DND-41 (cell line): ENCODE data around the gene CABLES2.

Experiments used
- ATAC-seq: fragments of 200-7000 bp; cut with Tn5 transposase; 3 replicates; pipeline ENCODE4 v1.9.1; 2021; ENCODE audit warnings: low read depth; ENCODE audit not compliant: insufficient read depth
- DNase-seq: peaks from one replicate; pipeline ENCODE4 v3.0.0-alpha.2; 2020
- H2AFZ ChIP-seq: 2 replicates; pipeline ENCODE4 v1.6.0; 2012; ENCODE audit warnings: low read depth, low read length
- H3K27ac ChIP-seq: 2 replicates; pipeline ENCODE4 v1.5.1; 2012; ENCODE audit warnings: low read length, inconsistent platforms
- H3K27me3 ChIP-seq: fragments of 200-600 bp; sonication (generic); 2 replicates; pipeline ENCODE4 v1.6.0; 2012; ENCODE audit warnings: low read length, mild to moderate bottlenecking, inconsistent platforms; ENCODE audit not compliant: insufficient read depth, poor library complexity
- H3K36me3 ChIP-seq: 2 replicates; pipeline ENCODE4 v1.5.1; 2012; ENCODE audit warnings: low read length, inconsistent platforms; ENCODE audit not compliant: insufficient read depth
- H3K4me1 ChIP-seq: 2 replicates; pipeline ENCODE4 v1.5.1; 2012; ENCODE audit warnings: mild to moderate bottlenecking, low read length; ENCODE audit not compliant: insufficient read depth
- H3K4me2 ChIP-seq: 2 replicates; pipeline ENCODE4 v1.6.0; 2012; ENCODE audit warnings: mild to moderate bottlenecking, moderate library complexity, low read length, inconsistent platforms; ENCODE audit not compliant: insufficient read depth
- H3K4me3 ChIP-seq, 2 experiments: fragments of 200-600 bp in 1 of 2; shearing (Covaris generic) in 1 of 2; 2 replicates each; pipeline ENCODE4 v1.5.1; 2012 to 2016; ENCODE audit warnings: inconsistent platforms in 2 of 2, low read length in 2 of 2, mild to moderate bottlenecking in 2 of 2, low read depth in 1 of 2, moderate library complexity in 1 of 2
- H3K79me2 ChIP-seq: 2 replicates; pipeline ENCODE4 v1.6.0; 2012; ENCODE audit warnings: low read length, inconsistent platforms; ENCODE audit not compliant: insufficient read depth
- H3K9ac ChIP-seq: 2 replicates; pipeline ENCODE4 v1.6.0; 2012; ENCODE audit warnings: low read depth, mild to moderate bottlenecking, inconsistent platforms, low read length, moderate library complexity
- H3K9me3 ChIP-seq: 2 replicates; pipeline ENCODE4 v1.5.1; 2012; ENCODE audit warnings: low read length, moderate library complexity, mild to moderate bottlenecking, inconsistent platforms; ENCODE audit not compliant: insufficient read depth, severe bottlenecking
- H4K20me1 ChIP-seq: 2 replicates; pipeline ENCODE4 v1.6.0; 2012; ENCODE audit warnings: low read length; ENCODE audit not compliant: insufficient read depth
- CTCF ChIP-seq: IDR thresholded peaks from 2 replicates; pipeline ENCODE4 v1.5.1; 2012; ENCODE audit warnings: borderline replicate concordance, low read length, moderate library complexity, mild to moderate bottlenecking; ENCODE audit not compliant: poor library complexity, severe bottlenecking; ENCODE audit errors: extremely low read depth
- EZH2 ChIP-seq: IDR thresholded peaks from 3 replicates; pipeline ENCODE4 v1.6.1; 2012; ENCODE audit warnings: borderline replicate concordance, low read depth, mild to moderate bottlenecking, moderate library complexity, low read length, inconsistent platforms; ENCODE audit not compliant: severe bottlenecking

The CABLES2 gene

GRCh38 chr20:62363920-62364851, 42.9 kb downstream of the CABLES2 start:
- Histone ChIP-seq H3K36me3 (no peaks in the 10 kb centered on the region), H3K4me3 (no peak overlapping the region), H3K27ac (no peak overlapping the region), H3K9me3 (no peaks in the 10 kb centered on the region), H3K4me1 (no peaks in the 10 kb centered on the region), H3K27me3 (peaks cover 2% of the 10 kb centered on the region), H3K9ac (no peak overlapping the region), H3K79me2 (no peaks in the 10 kb centered on the region), H3K4me2 (no peak overlapping the region), H2AFZ (no peak overlapping the region), H4K20me1 (peaks cover 10% of the 10 kb centered on the region)
- DNase-seq (no peak), ATAC-seq (no peak)
- TF ChIP-seq CTCF (no peak), EZH2 (no peak)

- H4K20me1 ChIP-seq: peaks cover 12% of the 10 kb centered on the region
- H3K27ac ChIP-seq: no peak overlapping the region
- H3K79me2 ChIP-seq: no peaks in the 10 kb centered on the region
- no peaks in the 10 kb centered on the region for H3K36me3 ChIP-seq
- no peak overlapping the region for H2AFZ ChIP-seq
- DNase-seq (no peak), ATAC-seq (no peak)
- no peak overlapping the region for H3K4me2 ChIP-seq
- no peaks in the 10 kb centered on the region for H3K9me3 ChIP-seq
- TF ChIP-seq CTCF (peak; percentile 11), EZH2 (no peak)
- peaks cover 2% of the 10 kb centered on the region for H3K27me3 ChIP-seq
- H3K4me1 ChIP-seq: no peaks in the 10 kb centered on the region
- H3K4me3 ChIP-seq: no peak overlapping the region
- no peak overlapping the region for H3K9ac ChIP-seq
Observed at GRCh38 chr20:62362991-62363919, 43.8 kb downstream of the CABLES2 start.

- ATAC-seq: no peak
- no peak for TF ChIP-seq CTCF
- no peak for TF ChIP-seq EZH2
- Histone ChIP-seq H3K27me3 (peaks cover 2% of the 10 kb centered on the region), H3K4me3 (no peak overlapping the region), H2AFZ (no peak overlapping the region), H3K9ac (no peak overlapping the region), H3K36me3 (no peaks in the 10 kb centered on the region), H3K4me2 (no peak overlapping the region), H3K27ac (no peak overlapping the region), H3K9me3 (no peaks in the 10 kb centered on the region), H4K20me1 (peaks cover 14% of the 10 kb centered on the region), H3K4me1 (no peaks in the 10 kb centered on the region), H3K79me2 (no peaks in the 10 kb centered on the region)
- no peak for DNase-seq
Observed at GRCh38 chr20:62362590-62362940, 44.5 kb downstream of the CABLES2 start.
